SK-N-SH (cell line): ENCODE results near the gene LUC7L3. TPM values are rescaled to one million over a fixed set of nuclear protein-coding genes. Genes with fewer than 3 reads are reported as not detected.

Experiments
- CTCF ChIA-PET: fragments of 300-600, 350-600 bp; formaldehyde crosslinking; extraction: SDS; loops from one replicate; lab custom pipeline; 2021; lab: Yijun Ruan, JAX
- POLR2A ChIA-PET: fragments of 350-600 bp; sonication (Branson Sonifier 250); formaldehyde crosslinking; extraction: SDS; loops from one replicate; lab custom pipeline; 2020; ENCODE audit warnings: antibody characterized with exemption, inconsistent platforms; lab: Yijun Ruan, JAX
- DNase-seq: peaks from one replicate; pipeline ENCODE4 v3.0.0; 2012
- H2AFZ ChIP-seq: fragments of 200-600 bp; sonication (generic); 2 replicates; pipeline ENCODE4 v1.8.1; 2016; ENCODE audit warnings: antibody characterized with exemption, mild to moderate bottlenecking, low read depth
- H3F3A ChIP-seq: fragments of 200-600 bp; sonication (generic); replicated peaks from 2 replicates; pipeline ENCODE3; 2016; ENCODE audit warnings: antibody characterized with exemption, mild to moderate bottlenecking; ENCODE audit not compliant: insufficient read depth
- H3K27ac ChIP-seq, 2 experiments: fragments of 200-500 bp in 1 of 2; fragments of 200-600 bp in 1 of 2; sonication (Bioruptor generic) in 1 of 2; sonication (generic), shearing (Covaris generic) in 1 of 2; 2 replicates each; pipeline versions ENCODE4 v1.5.1 to v1.6.1; 2014 to 2016; ENCODE audit warnings: low read depth in 2 of 2, inconsistent platforms in 1 of 2, low read length in 1 of 2, mild to moderate bottlenecking in 1 of 2, mixed read lengths in 1 of 2
- H3K27me3 ChIP-seq: fragments of 200-600 bp; sonication (generic), shearing (Covaris generic); 2 replicates; pipeline ENCODE4 v1.6.1; 2016; ENCODE audit warnings: mixed run types; ENCODE audit not compliant: insufficient read depth
- H3K36me3 ChIP-seq, 2 experiments: fragments of 200-500 bp in 1 of 2; fragments of 200-600 bp in 1 of 2; sonication (Bioruptor generic) in 1 of 2; sonication (generic) in 1 of 2; replicated peaks in 1 of 2; 2 replicates each; pipeline versions ENCODE3 to v1.5.1; 2014 to 2016; ENCODE audit warnings: low read length in 1 of 2, mild to moderate bottlenecking in 1 of 2; ENCODE audit not compliant: insufficient read depth in 2 of 2, control insufficient read depth in 1 of 2
- H3K4me1 ChIP-seq, 2 experiments: fragments of 200-500 bp in 1 of 2; fragments of 200-600 bp in 1 of 2; sonication (Bioruptor generic) in 1 of 2; sonication (generic), shearing (Covaris generic) in 1 of 2; 2 replicates each; pipeline versions ENCODE4 v1.5.1 to v1.6.1; 2014 to 2016; ENCODE audit warnings: low read depth in 1 of 2, low read length in 1 of 2, mixed run types in 1 of 2; ENCODE audit not compliant: insufficient read depth in 2 of 2, control insufficient read depth in 1 of 2
- H3K4me2 ChIP-seq: fragments of 200-600 bp; sonication (generic), shearing (Covaris generic); 2 replicates; pipeline ENCODE4 v1.6.1; 2017; ENCODE audit warnings: mixed run types
- H3K4me3 ChIP-seq, 2 experiments: fragments of 200-500 bp in 1 of 2; fragments of 200-600 bp in 1 of 2; sonication (Bioruptor generic) in 1 of 2; sonication (generic), shearing (Covaris generic) in 1 of 2; 2 replicates each; pipeline versions ENCODE4 v1.5.1 to v1.8.1; 2014 to 2016; ENCODE audit warnings: low read depth in 2 of 2, inconsistent platforms in 1 of 2, low read length in 1 of 2, mild to moderate bottlenecking in 1 of 2, mixed read lengths in 1 of 2, moderate library complexity in 1 of 2
- H3K79me2 ChIP-seq: fragments of 200-600 bp; sonication (generic); 2 replicates; pipeline ENCODE4 v1.8.1; 2017; ENCODE audit warnings: mild to moderate bottlenecking; ENCODE audit not compliant: insufficient read depth
- H3K9ac ChIP-seq: fragments of 200-600 bp; sonication (generic); 2 replicates; pipeline ENCODE4 v1.6.1; 2017; ENCODE audit warnings: mixed run types
- H3K9me2 ChIP-seq: fragments of 200-600 bp; sonication (generic); 2 replicates; pipeline ENCODE4 v1.6.1; 2017; ENCODE audit warnings: mixed run types
- H3K9me3 ChIP-seq: fragments of 200-600 bp; sonication (generic); 2 replicates; pipeline ENCODE4 v1.6.1; 2017; ENCODE audit warnings: mixed run types, mild to moderate bottlenecking, moderate library complexity
- H4K20me1 ChIP-seq: fragments of 200-600 bp; sonication (generic); 2 replicates; pipeline ENCODE4 v1.6.1; 2017; ENCODE audit warnings: mild to moderate bottlenecking, mixed run types; ENCODE audit not compliant: insufficient read depth
- CHD2 ChIP-seq: fragments of 150-350 bp; IDR thresholded peaks from 2 replicates; pipeline ENCODE4 v1.6.1; 2018; ENCODE audit warnings: low read length; ENCODE audit not compliant: partially characterized antibody
- EZH2phosphoT487 ChIP-seq: fragments of 200-600 bp; sonication (generic); IDR thresholded peaks from 2 replicates; pipeline ENCODE4 v1.6.1; 2017; ENCODE audit warnings: low read depth, mixed run types, mild to moderate bottlenecking, antibody characterized with exemption, moderate library complexity, borderline replicate concordance
- FOXJ3 ChIP-seq: sonication (generic); formaldehyde crosslinking; IDR thresholded peaks from 2 replicates; pipeline ENCODE4 v1.5.1; 2020; ENCODE audit warnings: mild to moderate bottlenecking, missing genetic modification reagents
- GABPA ChIP-seq: IDR thresholded peaks from 2 replicates; pipeline ENCODE4 v1.4.0; 2012; ENCODE audit warnings: low read depth, mild to moderate bottlenecking
- IRF3 ChIP-seq: fragments of 150-350 bp; IDR thresholded peaks from 2 replicates; pipeline ENCODE4 v1.6.1; 2016; ENCODE audit warnings: mild to moderate bottlenecking, low read depth, low read length
- MAX ChIP-seq: IDR thresholded peaks from 2 replicates; pipeline ENCODE4 v1.4.0; 2012; ENCODE audit warnings: low read depth
- MEF2A ChIP-seq: IDR thresholded peaks from 2 replicates; pipeline ENCODE4 v1.4.0; 2012; ENCODE audit warnings: low read depth, borderline replicate concordance
- MXI1 ChIP-seq: IDR thresholded peaks from 2 replicates; pipeline ENCODE4 v1.6.1; 2012; ENCODE audit warnings: mild to moderate bottlenecking, low read depth, low read length, improper control_type of control experiment
- NRF1 ChIP-seq: IDR thresholded peaks from 2 replicates; pipeline ENCODE4 v1.6.1; 2012; ENCODE audit warnings: low read depth, mild to moderate bottlenecking, low read length
- RCOR1 ChIP-seq: fragments of 150-350 bp; IDR thresholded peaks from 2 replicates; pipeline ENCODE4 v1.6.1; 2017; ENCODE audit warnings: antibody characterized with exemption, low read length
- REST ChIP-seq: IDR thresholded peaks from 2 replicates; pipeline ENCODE4 v1.6.1; 2012; ENCODE audit warnings: mild to moderate bottlenecking, low read depth, low read length, moderate library complexity
- RXRA ChIP-seq: IDR thresholded peaks from 2 replicates; pipeline ENCODE4 v1.4.0; 2012; ENCODE audit warnings: low read depth, mild to moderate bottlenecking, borderline replicate concordance
- SIN3A ChIP-seq: IDR thresholded peaks from 2 replicates; pipeline ENCODE4 v1.6.1; 2012; ENCODE audit warnings: low read depth, mild to moderate bottlenecking, low read length, moderate library complexity, borderline replicate concordance
- TCF12 ChIP-seq: IDR thresholded peaks from 2 replicates; pipeline ENCODE4 v1.4.0; 2012
- TEAD4 ChIP-seq: IDR thresholded peaks from 2 replicates; pipeline ENCODE4 v1.4.0; 2012; ENCODE audit warnings: mild to moderate bottlenecking, borderline replicate concordance; ENCODE audit not compliant: insufficient read depth
- USF1 ChIP-seq: IDR thresholded peaks from 2 replicates; pipeline ENCODE4 v1.4.0; 2012; ENCODE audit warnings: low read depth, borderline replicate concordance
- USF2 ChIP-seq: fragments of 150-350 bp; IDR thresholded peaks from 2 replicates; pipeline ENCODE4 v1.6.1; 2017; ENCODE audit warnings: antibody characterized with exemption, low read length, low read depth, borderline replicate concordance
- WGBS: methylation state at CpG from one replicate; pipeline ENCODE4 v1.1.6; 2017; ENCODE audit warnings: low lambda C conversion rate; 5-methylcytosine and 5-hydroxymethylcytosine counted together
- polyA plus RNA-seq, 3 experiments: library from polyadenylated mRNA; depleted of rRNA; stranded (reverse); fragments of >200 nt; gene quantifications; 2 replicates each; pipeline ENCODE4 v1.2.3, GENCODE V29; 2012

LUC7L3 gene
- polyA plus RNA-seq, 1 of the 3 experiments (the other 2 are of a cell fraction): 154 TPM

GRCh38 chr17:50681263-50682200, 37.9 kb upstream of the LUC7L3 start (continued):
- TF ChIP-seq GABPA: no peak
- TF ChIP-seq USF1: no peak
- peak; percentile 3; the same call in 1 of the 2 replicates for TF ChIP-seq NRF1
- no peak for TF ChIP-seq REST
- no peak for TF ChIP-seq TEAD4
- TF ChIP-seq MEF2A: no peak
- TF ChIP-seq CHD2: peak; percentile 55
- TF ChIP-seq TCF12: no peak; the same call in 1 of the 2 replicates

GRCh38 chr17:50682441-50682840, 37.0 kb upstream of the LUC7L3 start:
- ChIA-PET POLR2A (no interaction called here), CTCF (interaction anchor here (1.5 to 21.2 kb wide), 7 partner anchors 12 to 131 kb away, joined by 3 to 799 read pairs (median 20); partner anchors contain the start of gene ABCC3)
- Histone ChIP-seq H3K79me2 (no peaks in the 10 kb centered on the region), H3K4me2 (no peak overlapping the region), H4K20me1 (no peaks in the 10 kb centered on the region), H3K4me3 (no peak overlapping the region), H3K9me2 (no peaks in the 10 kb centered on the region), H3K36me3 (peaks cover 7 to 19% of the 10 kb centered on the region in 2 experiments), H3K9ac (no peak overlapping the region), H3K27ac (no peak overlapping the region), H3F3A (peaks cover 28% of the 10 kb centered on the region), H3K9me3 (no peaks in the 10 kb centered on the region), H3K27me3 (no peaks in the 10 kb centered on the region), H3K4me1 (peaks cover 18 to 20% of the 10 kb centered on the region in 2 experiments; a peak in 3 of 4 replicates), H2AFZ (no peak overlapping the region)
- 93% methylated on average over 3 of the region's 3 CpGs for WGBS
- DNase-seq: no peak
- TF ChIP-seq SIN3A (no peak), RCOR1 (no peak), RXRA (no peak), CHD2 (no peak), IRF3 (no peak), MAX (no peak), MXI1 (no peak), USF2 (no peak), FOXJ3 (CRISPR knock-in tag) (no peak), EZH2phosphoT487 (no peak)
